ENCODE results near the gene AFM. TPM values are rescaled to one million over a fixed set of nuclear protein-coding genes. Genes with fewer than 3 reads are reported as not detected.

Gene AFM
- polyA plus RNA-seq, 1 donor from 2014 or later: not detected

GRCh38 chr4:73448448-73449203 lies 32.9 kb upstream of the AFM start:
- Histone ChIP-seq H3K4me3 (ENCODE audit: low read length) (no peak overlapping the region), H3K27me3 (ENCODE audit: insufficient read depth, low read depth, low read length) (peaks cover 31% of the 10 kb centered on the region), H4K20me1 (ENCODE audit: insufficient read depth) (no peaks in the 10 kb centered on the region), H3K9me2 (ENCODE audit: insufficient read depth, low read length) (no peaks in the 10 kb centered on the region), H3F3A (ENCODE audit: insufficient read depth, low read length, poor library complexity, severe bottlenecking) (no peaks in the 10 kb centered on the region), H3K36me3 (ENCODE audit: insufficient read depth, low read length) (no peaks in the 10 kb centered on the region), H3K4me2 (ENCODE audit: low read length) (no peak overlapping the region), H3K9me3 (ENCODE audit: low read length) (no peaks in the 10 kb centered on the region), H3K79me2 (replicated peaks; ENCODE audit: insufficient read depth, low read length) (no peaks in the 10 kb centered on the region), H3K27ac (ENCODE audit: low read length) (no peak overlapping the region), H3K9ac (ENCODE audit: low read length) (no peak overlapping the region), H2AFZ (ENCODE audit: low read depth, low read length) (no peak overlapping the region)
- no peak for TF ChIP-seq MXI1 (conservative IDR thresholded peaks at IDR 0.05; ENCODE audit: poor library complexity, severe bottlenecking)
- no peak for TF ChIP-seq TAF1 (IDR thresholded peaks at IDR 0.05; ENCODE audit: low read depth)
- no peak for TF ChIP-seq EZH2 (IDR thresholded peaks at IDR 0.05; ENCODE audit: borderline replicate concordance, insufficient read depth, low read length, poor library complexity, severe bottlenecking)
- no peak for TF ChIP-seq RAD21 (conservative IDR thresholded peaks at IDR 0.05)
- TF ChIP-seq REST (IDR thresholded peaks at IDR 0.05; ENCODE audit: borderline replicate concordance): no peak
- no peak for TF ChIP-seq POLR2AphosphoS5 (IDR thresholded peaks at IDR 0.05)
- TF ChIP-seq CTCF (IDR thresholded peaks at IDR 0.05; ENCODE audit: poor library complexity, severe bottlenecking): no peak
- no peak for TF ChIP-seq EP300 (conservative IDR thresholded peaks at IDR 0.05; ENCODE audit: poor library complexity, severe bottlenecking)
- no peak for TF ChIP-seq SMC3 (conservative IDR thresholded peaks at IDR 0.05; ENCODE audit: poor library complexity)

- no peak for TF ChIP-seq CTCF (IDR thresholded peaks at IDR 0.05; ENCODE audit: poor library complexity, severe bottlenecking)
- no peak for TF ChIP-seq SMC3 (conservative IDR thresholded peaks at IDR 0.05; ENCODE audit: poor library complexity)
- TF ChIP-seq REST (IDR thresholded peaks at IDR 0.05; ENCODE audit: borderline replicate concordance): no peak
- TF ChIP-seq TAF1 (IDR thresholded peaks at IDR 0.05; ENCODE audit: low read depth): no peak
- no peak for TF ChIP-seq EP300 (conservative IDR thresholded peaks at IDR 0.05; ENCODE audit: poor library complexity, severe bottlenecking)
- no peak for TF ChIP-seq RAD21 (conservative IDR thresholded peaks at IDR 0.05)
- TF ChIP-seq POLR2AphosphoS5 (IDR thresholded peaks at IDR 0.05): no peak
- no peak for TF ChIP-seq MXI1 (conservative IDR thresholded peaks at IDR 0.05; ENCODE audit: poor library complexity, severe bottlenecking)
- no peak for TF ChIP-seq EZH2 (IDR thresholded peaks at IDR 0.05; ENCODE audit: borderline replicate concordance, insufficient read depth, low read length, poor library complexity, severe bottlenecking)
- Histone ChIP-seq H2AFZ (ENCODE audit: low read depth, low read length) (no peak overlapping the region), H3K4me2 (ENCODE audit: low read length) (no peak overlapping the region), H3K27me3 (ENCODE audit: insufficient read depth, low read depth, low read length) (peaks cover 31% of the 10 kb centered on the region), H4K20me1 (ENCODE audit: insufficient read depth) (no peaks in the 10 kb centered on the region), H3K9me3 (ENCODE audit: low read length) (no peaks in the 10 kb centered on the region), H3K4me3 (ENCODE audit: low read length) (no peak overlapping the region), H3F3A (ENCODE audit: insufficient read depth, low read length, poor library complexity, severe bottlenecking) (no peaks in the 10 kb centered on the region), H3K79me2 (replicated peaks; ENCODE audit: insufficient read depth, low read length) (no peaks in the 10 kb centered on the region), H3K9ac (ENCODE audit: low read length) (no peak overlapping the region), H3K27ac (ENCODE audit: low read length) (no peak overlapping the region), H3K9me2 (ENCODE audit: insufficient read depth, low read length) (no peaks in the 10 kb centered on the region), H3K36me3 (ENCODE audit: insufficient read depth, low read length) (no peaks in the 10 kb centered on the region)
Observed at GRCh38 chr4:73450398-73451004, 31.0 kb upstream of the AFM start.
